Upper lobe of left lung (tissue), 6 donors: ENCODE results near the gene LAMC2. TPM values are rescaled to one million over a fixed set of nuclear protein-coding genes. Genes with fewer than 3 reads are reported as not detected.

Experiments used
- ATAC-seq, 2 donors: fragments of 200-7000 bp; cut with Tn5 transposase; one replicate each; pipeline ENCODE4 v1.9.1; 2022; ENCODE audit warnings: mild to moderate bottlenecking in 2 of 2, moderate library complexity in 2 of 2; ENCODE audit not compliant: low FRiP score in 2 of 2
- DNase-seq, 2 donors: peaks; one replicate each; pipeline ENCODE4 v3.0.0-alpha.2; 2019 to 2020
- H3K27ac ChIP-seq, 4 donors: fragments of 200-600 bp; sonication (generic); one replicate each; pipeline ENCODE4 v1.5.1; 2016 to 2019
- H3K27me3 ChIP-seq, 4 donors: fragments of 200-600 bp; sonication (generic); one replicate each; pipeline ENCODE4 v1.5.1; 2017 to 2019
- H3K36me3 ChIP-seq, 4 donors: fragments of 200-600 bp; sonication (generic); one replicate each; pipeline ENCODE4 v1.5.1; 2016 to 2019
- H3K4me1 ChIP-seq, 4 donors: fragments of 200-600 bp; sonication (generic); one replicate each; pipeline ENCODE4 v1.5.1; 2018 to 2019
- H3K4me3 ChIP-seq, 4 donors: fragments of 200-600 bp; sonication (generic); one replicate each; pipeline ENCODE4 v1.5.1; 2017 to 2019; ENCODE audit warnings: mild to moderate bottlenecking in 2 of 4, moderate library complexity in 1 of 4
- H3K9me3 ChIP-seq, 4 donors: fragments of 200-600 bp; sonication (generic); one replicate each; pipeline ENCODE4 v1.5.1; 2018 to 2019
- CTCF ChIP-seq, 6 experiments: fragments of 450-650 bp in 4 of 6; fragments of 200-600 bp in 2 of 6; sonication (generic) in 2 of 6; IDR thresholded peaks; one replicate each; pipeline ENCODE4 v1.5.1; 2016 to 2019; ENCODE audit warnings: antibody characterized with exemption in 6 of 6
- EP300 ChIP-seq, 4 donors: sonication (generic); formaldehyde crosslinking; IDR thresholded peaks; one replicate each; pipeline ENCODE4 v1.5.1; 2017; ENCODE audit warnings: antibody characterized with exemption in 4 of 4, control low read depth in 2 of 4
- POLR2A ChIP-seq, 4 donors: fragments of 450-650 bp; IDR thresholded peaks; one replicate each; pipeline ENCODE4 v1.5.1; 2016 to 2017; ENCODE audit warnings: antibody characterized with exemption in 4 of 4, mild to moderate bottlenecking in 2 of 4
- POLR2AphosphoS5 ChIP-seq, 2 donors: sonication (generic); formaldehyde crosslinking; IDR thresholded peaks; one replicate each; pipeline ENCODE4 v1.5.1; 2017; ENCODE audit warnings: antibody characterized with exemption in 2 of 2
- WGBS, 2 donors: methylation state at CpG; one replicate each; pipeline ENCODE4 v1.1.5; 2017 to 2018; 5-methylcytosine and 5-hydroxymethylcytosine counted together
- total RNA-seq, 6 donors: library from RNA; depleted of rRNA in 4 of 6; stranded (reverse); fragments of >200 nt in 4 of 6; gene quantifications; one replicate each; pipeline versions ENCODE4 v1.1.0 to v1.2.1, GENCODE V29; 2016 to 2021
- donor health status: DM: no; HTN: no; CAD: no; lungs with moderate emphysema.
- donor health status: DM: no; HTN: yes; CAD: no; lungs with severe emphysema.

Gene LAMC2
- total RNA-seq, 6 donors from 2014 or later: 10.5 to 74.6 (median 46.1) TPM

- no peaks in the 10 kb centered on the region for H3K36me3 ChIP-seq
- peaks cover 5 to 17% (median 14%) of the 10 kb centered on the region in 4 donors for H3K4me1 ChIP-seq
- peak overlapping the region in 3 of 4 donors; percentile 6 to 38 (median 30) for H3K4me3 ChIP-seq
- no peaks in the 10 kb centered on the region for H3K27me3 ChIP-seq
- peak in 1 of 4 donors; percentile 22 for TF ChIP-seq EP300 (IDR thresholded peaks at IDR 0.05)
- peak in 1 of 2 donors; percentile 45 for TF ChIP-seq POLR2AphosphoS5 (IDR thresholded peaks at IDR 0.05)
- no peak for TF ChIP-seq POLR2A (IDR thresholded peaks at IDR 0.05)
- TF ChIP-seq CTCF (IDR thresholded peaks at IDR 0.05): peak; percentile 30 to 64 (median 54)
- WGBS, 2 donors: 43 to 44% methylated on average over 12 to 15 of the region's 15 CpGs
- no peaks in the 10 kb centered on the region for H3K9me3 ChIP-seq
- H3K27ac ChIP-seq: peak overlapping the region; percentile 53 to 70 (median 66)
- ATAC-seq (peak; percentile 78 to 94), DNase-seq (peak in 1 of 2 donors; percentile 55)
Measured at GRCh38 chr1:183234660-183235476, 48.8 kb downstream of the LAMC2 start.

DNA sequence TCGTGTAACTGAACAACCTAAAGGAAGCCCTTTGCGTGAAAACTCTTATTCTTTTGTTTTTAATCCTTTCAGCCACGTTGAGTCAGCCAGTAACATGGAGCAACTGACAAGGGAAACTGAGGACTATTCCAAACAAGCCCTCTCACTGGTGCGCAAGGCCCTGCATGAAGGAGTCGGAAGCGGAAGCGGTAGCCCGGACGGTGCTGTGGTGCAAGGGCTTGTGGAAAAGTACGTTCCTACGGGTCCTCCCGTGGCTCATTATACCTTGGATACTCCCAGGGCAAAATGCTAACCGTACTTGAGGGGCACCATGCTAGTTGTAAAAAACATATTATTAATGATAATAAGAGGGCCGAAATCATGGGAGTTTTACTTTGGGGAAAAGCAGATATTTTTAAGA is 49.4 kb downstream of the LAMC2 start:
- WGBS, 2 donors: 88 to 91% methylated on average over 14 of the region's 14 CpGs
- TF ChIP-seq CTCF (IDR thresholded peaks at IDR 0.05): no peak
- TF ChIP-seq POLR2A (IDR thresholded peaks at IDR 0.05): no peak
- no peak for TF ChIP-seq POLR2AphosphoS5 (IDR thresholded peaks at IDR 0.05)
- TF ChIP-seq EP300 (IDR thresholded peaks at IDR 0.05): no peak
- Histone ChIP-seq H3K36me3 (no peaks in the 10 kb centered on the region), H3K27ac (peak overlapping the region; percentile 53 to 70 (median 66)), H3K4me1 (peaks cover 5 to 17% (median 14%) of the 10 kb centered on the region in 4 donors), H3K27me3 (no peaks in the 10 kb centered on the region), H3K4me3 (no peak overlapping the region), H3K9me3 (no peaks in the 10 kb centered on the region)
- ATAC-seq: no peak
- no peak for DNase-seq

DNA sequence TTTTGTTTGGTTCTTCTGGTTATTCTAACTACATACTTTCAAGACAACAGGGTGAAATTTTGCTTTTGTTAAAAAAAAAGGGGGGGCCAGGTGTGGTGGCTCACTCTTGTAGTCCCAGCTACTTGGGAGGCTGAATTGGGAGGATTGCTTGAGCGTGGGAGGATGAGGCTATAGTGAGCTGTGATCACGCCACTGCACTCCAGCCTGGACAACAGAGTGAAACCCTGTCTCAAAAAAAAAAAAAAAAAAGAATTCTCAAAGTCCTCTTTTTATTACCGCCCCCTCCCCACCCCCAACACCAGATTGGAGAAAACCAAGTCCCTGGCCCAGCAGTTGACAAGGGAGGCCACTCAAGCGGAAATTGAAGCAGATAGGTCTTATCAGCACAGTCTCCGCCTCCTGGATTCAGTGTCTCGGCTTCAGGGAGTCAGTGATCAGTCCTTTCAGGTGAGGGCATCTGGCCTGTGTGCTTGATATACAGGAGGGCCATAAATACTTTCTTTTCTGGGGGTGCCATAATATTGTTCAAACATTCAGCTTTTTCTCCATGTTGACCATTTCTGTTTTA is 50.2 kb downstream of the LAMC2 start:
- no peaks in the 10 kb centered on the region for H3K27me3 ChIP-seq
- H3K9me3 ChIP-seq: no peaks in the 10 kb centered on the region
- no peak overlapping the region for H3K27ac ChIP-seq
- DNase-seq (no peak), ATAC-seq (no peak)
- TF ChIP-seq EP300 (IDR thresholded peaks at IDR 0.05) (no peak), CTCF (IDR thresholded peaks at IDR 0.05) (no peak), POLR2AphosphoS5 (IDR thresholded peaks at IDR 0.05) (no peak), POLR2A (IDR thresholded peaks at IDR 0.05) (no peak)
- no peaks in the 10 kb centered on the region for H3K36me3 ChIP-seq
- no peak overlapping the region for H3K4me3 ChIP-seq
- WGBS, 2 donors: 94 to 95% methylated on average over 6 of the region's 6 CpGs
- H3K4me1 ChIP-seq: peaks cover 5 to 17% (median 14%) of the 10 kb centered on the region in 4 donors

GRCh38 chr1:183237046-183237445 is 51.0 kb downstream of the LAMC2 start:
- ATAC-seq (no peak), DNase-seq (no peak)
- Histone ChIP-seq H3K9me3 (no peaks in the 10 kb centered on the region), H3K36me3 (no peaks in the 10 kb centered on the region), H3K4me3 (no peak overlapping the region), H3K27ac (no peak overlapping the region), H3K4me1 (peaks cover 5 to 17% (median 14%) of the 10 kb centered on the region in 4 donors), H3K27me3 (no peaks in the 10 kb centered on the region)
- 96 to 97% methylated on average over 2 of the region's 2 CpGs for WGBS, 2 donors
- TF ChIP-seq POLR2A (IDR thresholded peaks at IDR 0.05) (no peak), POLR2AphosphoS5 (IDR thresholded peaks at IDR 0.05) (no peak), EP300 (IDR thresholded peaks at IDR 0.05) (no peak), CTCF (IDR thresholded peaks at IDR 0.05) (no peak)
